Measurements from ENCODE around the gene IPPK. TPM values are rescaled to one million over a fixed set of nuclear protein-coding genes. Genes with fewer than 3 reads are reported as not detected.

The IPPK gene, protein sequence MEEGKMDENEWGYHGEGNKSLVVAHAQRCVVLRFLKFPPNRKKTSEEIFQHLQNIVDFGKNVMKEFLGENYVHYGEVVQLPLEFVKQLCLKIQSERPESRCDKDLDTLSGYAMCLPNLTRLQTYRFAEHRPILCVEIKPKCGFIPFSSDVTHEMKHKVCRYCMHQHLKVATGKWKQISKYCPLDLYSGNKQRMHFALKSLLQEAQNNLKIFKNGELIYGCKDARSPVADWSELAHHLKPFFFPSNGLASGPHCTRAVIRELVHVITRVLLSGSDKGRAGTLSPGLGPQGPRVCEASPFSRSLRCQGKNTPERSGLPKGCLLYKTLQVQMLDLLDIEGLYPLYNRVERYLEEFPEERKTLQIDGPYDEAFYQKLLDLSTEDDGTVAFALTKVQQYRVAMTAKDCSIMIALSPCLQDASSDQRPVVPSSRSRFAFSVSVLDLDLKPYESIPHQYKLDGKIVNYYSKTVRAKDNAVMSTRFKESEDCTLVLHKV
- 16.1 and 19.3 TPM in 2 replicates for total RNA-seq

DNA sequence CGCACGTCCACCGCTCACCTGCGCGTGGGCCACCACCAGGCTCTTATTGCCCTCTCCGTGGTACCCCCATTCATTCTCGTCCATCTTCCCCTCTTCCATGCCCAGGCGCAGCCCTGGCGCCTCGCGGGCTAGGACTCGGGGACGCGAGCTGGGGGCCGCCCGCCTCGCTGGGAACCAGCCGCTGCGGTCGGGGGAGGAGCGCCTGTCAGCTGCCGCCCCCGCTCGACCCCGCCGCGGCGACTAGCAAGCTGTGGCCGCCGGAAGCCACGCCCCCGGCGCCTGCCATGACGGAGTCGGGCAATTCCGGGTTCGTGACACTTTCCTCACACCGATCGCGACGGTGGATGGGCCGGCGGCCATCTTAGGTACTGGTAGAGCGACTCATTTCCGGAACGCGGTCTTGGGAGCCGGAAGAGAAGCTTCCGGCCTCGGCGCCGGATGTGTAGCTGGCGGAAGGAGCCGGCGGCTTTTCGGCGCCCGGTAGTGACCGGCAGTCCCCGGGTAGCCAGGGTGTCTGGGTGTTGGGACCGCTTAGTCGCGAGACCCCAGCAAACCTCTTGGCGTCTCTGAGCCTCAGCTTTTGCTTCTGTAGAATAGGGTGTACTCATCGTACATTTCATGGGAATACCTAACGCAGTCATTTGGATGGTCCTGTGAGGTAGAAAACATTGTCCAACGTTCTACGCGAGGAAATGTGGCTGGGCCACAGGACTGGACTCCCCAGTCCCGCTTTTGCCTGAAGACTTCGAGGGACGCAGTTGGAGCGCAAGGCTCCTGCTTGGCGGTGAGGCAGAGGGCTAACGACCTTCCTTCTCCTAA, at the start of gene IPPK:
Gene IPPK (minus strand): TSS at position 242 of the 819 bp plus-strand sequence. CDS start 143 bp downstream, at position 99.

Other genes starting within 250 kb of the IPPK start
- not detected in 2 replicates for gene OMD, start 245.7 kb downstream of the IPPK start, total RNA-seq
- gene ASPN, start 187.6 kb downstream of the IPPK start, total RNA-seq = under 0.01 TPM in 1 of 2 replicates, not detected in the other
- 0.07 and 0.27 TPM in 2 replicates for gene ECM2, start 134.1 kb downstream of the IPPK start, total RNA-seq
- gene BICD2, start 94.7 kb upstream of the IPPK start, total RNA-seq = 43.8 and 50.5 TPM in 2 replicates
- gene ZNF484, start 207.9 kb upstream of the IPPK start, total RNA-seq = 15.0 and 15.9 TPM in 2 replicates